Kidney (tissue), 14 donors: Measurements from ENCODE around the gene CADPS2. TPM values are rescaled to one million over a fixed set of nuclear protein-coding genes. Genes with fewer than 3 reads are reported as not detected.

ENCODE experiments used
- DNase-seq, 5 donors: peaks; one replicate each; pipeline ENCODE4 v3.0.0-alpha.2; 2013 to 2020
- FAIRE-seq: peaks from 2 replicates; lab custom pipeline; 2012; peaks lifted over from hg19 to GRCh38; lab: Jason Lieb, UNC
- H3K27ac ChIP-seq, 2 donors: one replicate each; pipeline ENCODE4 v1.7.0; 2013; ENCODE audit warnings: low read depth in 2 of 2, low read length in 2 of 2, inconsistent platforms in 1 of 2
- H3K27me3 ChIP-seq: one replicate; pipeline ENCODE4 v1.7.1; 2013; ENCODE audit warnings: low read length, inconsistent platforms; ENCODE audit not compliant: control insufficient read depth, insufficient read depth
- H3K36me3 ChIP-seq, 3 donors: one replicate each; pipeline versions ENCODE4 v1.7.0 to v1.7.1; 2013; ENCODE audit warnings: low read length in 3 of 3, control low read depth in 1 of 3, inconsistent platforms in 1 of 3; ENCODE audit not compliant: insufficient read depth in 3 of 3, control insufficient read depth in 2 of 3
- H3K4me1 ChIP-seq, 3 donors: one replicate each; pipeline versions ENCODE4 v1.7.0 to v1.7.1; 2013; ENCODE audit warnings: low read length in 3 of 3, inconsistent platforms in 1 of 3, low read depth in 1 of 3; ENCODE audit not compliant: control insufficient read depth in 2 of 3, insufficient read depth in 2 of 3
- H3K4me3 ChIP-seq, 3 donors: one replicate each; pipeline versions ENCODE4 v1.7.0 to v1.8.1; 2013; ENCODE audit warnings: low read length in 3 of 3, control low read depth in 1 of 3, inconsistent platforms in 1 of 3
- H3K9ac ChIP-seq, 3 donors: one replicate each; pipeline versions ENCODE4 v1.7.0 to v1.7.1; 2013; ENCODE audit warnings: low read length in 3 of 3, control low read depth in 1 of 3, inconsistent platforms in 1 of 3
- H3K9me3 ChIP-seq, 3 donors: one replicate each; pipeline versions ENCODE4 v1.7.0 to v1.7.1; 2013; ENCODE audit warnings: low read length in 3 of 3, control low read depth in 1 of 3, inconsistent platforms in 1 of 3; ENCODE audit not compliant: control insufficient read depth in 2 of 3, insufficient read depth in 1 of 3
- intact Hi-C: fragments of 100-400 bp; cut with DNase I; formaldehyde crosslinking; loops from one replicate; pipeline ENCODE4 v1.11.1; 2022
- polyA plus RNA-seq: library from polyadenylated mRNA; stranded (reverse); fragments of 350-450 nt; fragmentation: Illumina TruSeq; extraction: RNeasy Lipid Tissue Mini Kit (QIAGEN cat#74804); gene quantifications from one replicate; pipeline ENCODE4 v1.2.3, GENCODE V29; 2014; ENCODE audit warnings: low read depth, low replicate concordance; ENCODE audit not compliant: insufficient read depth
- total RNA-seq: library from RNA; stranded (reverse); fragmentation: NEBNext Ultra II Directional; extraction: Animal tissue kit (Norgen Biotek cat#: 25700); gene quantifications from one replicate; pipeline ENCODE4 v1.2.1, GENCODE V29; 2021
- TF ChIP-seq, protein P1 (sequence below): IDR thresholded peaks from 3 replicates; pipeline ENCODE4 v1.5.1; 2012; ENCODE audit warnings: mild to moderate bottlenecking, moderate library complexity, borderline replicate concordance; ENCODE audit not compliant: insufficient read depth; ENCODE audit errors: extremely low read depth
- donor health status: control.
- donor health status: control.
- donor health status: control.
- donor health status: control.
- donor health status: control.
- donor health status: DM: yes; HTN: yes; CAD: no.
- donor health status: Normal renal cell carcinoma (clear cell type).

The CADPS2 gene
- total and polyA plus RNA-seq, 2 donors from 2014 or later = 33.0 to 39.9 TPM

DNA sequence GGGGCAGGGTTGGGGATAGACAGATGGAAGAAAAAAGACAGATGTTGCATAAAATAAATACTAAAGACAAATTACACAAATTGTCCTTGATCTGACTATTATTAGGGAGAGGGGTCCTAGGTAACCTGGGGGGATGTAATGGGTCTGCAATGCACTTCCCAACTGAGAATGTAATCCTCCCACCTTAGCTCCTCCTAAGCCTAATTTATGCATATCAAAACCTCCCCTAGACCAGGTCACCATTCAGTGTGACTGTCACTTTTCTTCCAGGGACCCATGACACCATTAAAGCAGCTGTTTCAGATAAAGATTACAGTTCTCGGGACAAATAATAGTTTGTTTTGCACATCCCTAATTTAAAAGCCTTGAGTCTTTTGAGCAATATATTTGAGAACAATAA, 447.8 kb downstream of the CADPS2 start:
- Histone ChIP-seq H3K27me3 (no peaks in the 10 kb centered on the region), H3K4me3 (no peak overlapping the region), H3K9ac (no peak overlapping the region), H3K27ac (no peak overlapping the region), H3K9me3 (no peaks in the 10 kb centered on the region), H3K4me1 (no peaks in the 10 kb centered on the region), H3K36me3 (no peaks in the 10 kb centered on the region)
- DNase-seq (no peak), FAIRE-seq (no peak)
- intact Hi-C loops = no loop called here
- TF ChIP-seq, protein P1, sequence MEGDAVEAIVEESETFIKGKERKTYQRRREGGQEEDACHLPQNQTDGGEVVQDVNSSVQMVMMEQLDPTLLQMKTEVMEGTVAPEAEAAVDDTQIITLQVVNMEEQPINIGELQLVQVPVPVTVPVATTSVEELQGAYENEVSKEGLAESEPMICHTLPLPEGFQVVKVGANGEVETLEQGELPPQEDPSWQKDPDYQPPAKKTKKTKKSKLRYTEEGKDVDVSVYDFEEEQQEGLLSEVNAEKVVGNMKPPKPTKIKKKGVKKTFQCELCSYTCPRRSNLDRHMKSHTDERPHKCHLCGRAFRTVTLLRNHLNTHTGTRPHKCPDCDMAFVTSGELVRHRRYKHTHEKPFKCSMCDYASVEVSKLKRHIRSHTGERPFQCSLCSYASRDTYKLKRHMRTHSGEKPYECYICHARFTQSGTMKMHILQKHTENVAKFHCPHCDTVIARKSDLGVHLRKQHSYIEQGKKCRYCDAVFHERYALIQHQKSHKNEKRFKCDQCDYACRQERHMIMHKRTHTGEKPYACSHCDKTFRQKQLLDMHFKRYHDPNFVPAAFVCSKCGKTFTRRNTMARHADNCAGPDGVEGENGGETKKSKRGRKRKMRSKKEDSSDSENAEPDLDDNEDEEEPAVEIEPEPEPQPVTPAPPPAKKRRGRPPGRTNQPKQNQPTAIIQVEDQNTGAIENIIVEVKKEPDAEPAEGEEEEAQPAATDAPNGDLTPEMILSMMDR = no peak

DNA sequence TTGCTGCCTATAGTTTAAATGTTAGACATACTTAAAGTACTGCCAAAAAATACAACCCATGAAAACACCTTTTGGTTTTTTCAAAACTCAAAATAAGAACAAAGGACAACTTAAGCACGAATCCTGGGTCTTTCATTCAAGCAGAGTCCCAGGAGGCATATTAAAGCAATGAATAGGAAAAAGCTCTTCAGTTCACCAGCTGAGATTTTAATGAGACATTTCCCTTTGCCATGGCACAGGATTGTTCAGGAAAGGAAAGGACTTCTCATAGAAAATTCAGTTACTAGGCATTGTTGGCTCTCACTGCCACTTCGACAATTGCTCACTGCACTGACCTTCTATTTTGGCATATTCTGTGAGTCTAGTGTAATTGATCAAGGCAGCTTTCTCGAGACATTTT, 448.3 kb downstream of the CADPS2 start:
- no peak overlapping the region for H3K9ac ChIP-seq
- DNase-seq (no peak), FAIRE-seq (no peak)
- no peaks in the 10 kb centered on the region for H3K27me3 ChIP-seq
- H3K4me1 ChIP-seq = no peaks in the 10 kb centered on the region
- no peaks in the 10 kb centered on the region for H3K9me3 ChIP-seq
- H3K36me3 ChIP-seq = no peaks in the 10 kb centered on the region
- H3K4me3 ChIP-seq = no peak overlapping the region
- TF ChIP-seq, protein P1 = no peak
- no peak overlapping the region for H3K27ac ChIP-seq
- intact Hi-C loops = no loop called here

DNA sequence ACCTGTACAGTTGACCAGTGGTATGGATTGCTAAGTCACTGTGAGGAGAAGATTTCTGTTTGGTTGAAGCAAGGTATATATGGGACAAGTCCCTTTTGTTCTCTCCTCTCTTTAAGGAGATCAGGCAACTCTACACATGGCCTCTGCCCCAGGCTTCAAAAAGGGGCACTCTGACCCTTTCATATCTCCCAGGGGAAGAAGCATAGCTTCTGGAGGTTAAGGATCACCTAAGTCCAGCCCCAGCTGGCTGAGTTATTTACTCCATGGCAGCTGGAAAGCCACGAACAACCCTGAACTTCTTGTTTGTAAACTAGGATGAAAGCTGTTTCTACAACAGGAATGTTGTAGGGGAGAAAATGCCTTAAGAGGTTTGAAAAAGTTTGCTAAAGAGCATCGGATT, 452.5 kb downstream of the CADPS2 start:
- Histone ChIP-seq H3K4me3 (no peak overlapping the region), H3K9me3 (no peaks in the 10 kb centered on the region), H3K27ac (no peak overlapping the region), H3K9ac (no peak overlapping the region), H3K4me1 (no peaks in the 10 kb centered on the region), H3K36me3 (no peaks in the 10 kb centered on the region), H3K27me3 (no peaks in the 10 kb centered on the region)
- TF ChIP-seq, protein P1 = no peak
- DNase-seq (no peak), FAIRE-seq (no peak)
- intact Hi-C loops = no loop called here

DNA sequence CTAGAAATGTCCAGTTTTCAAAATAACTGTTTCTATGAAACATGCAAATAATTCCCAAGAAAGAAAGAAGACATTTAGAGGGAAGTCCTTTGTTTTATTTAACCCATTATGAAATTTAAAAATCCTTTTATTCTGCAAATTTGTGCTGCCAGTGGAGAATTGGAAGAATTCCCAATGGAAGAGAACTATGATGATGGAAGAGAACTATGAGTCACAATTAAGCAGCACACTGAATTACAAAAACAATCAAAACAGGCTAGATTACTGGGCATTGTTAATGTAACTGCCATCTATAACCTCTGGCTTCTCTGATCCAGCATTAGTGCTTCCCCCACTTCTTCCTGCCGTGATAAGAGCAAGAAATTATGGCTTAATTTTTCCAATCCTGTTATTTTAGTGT, 455.6 kb downstream of the CADPS2 start:
- no peaks in the 10 kb centered on the region for H3K36me3 ChIP-seq
- DNase-seq (no peak), FAIRE-seq (no peak)
- no peaks in the 10 kb centered on the region for H3K9me3 ChIP-seq
- no peaks in the 10 kb centered on the region for H3K27me3 ChIP-seq
- no peak overlapping the region for H3K27ac ChIP-seq
- intact Hi-C loops = no loop called here
- H3K4me1 ChIP-seq = no peaks in the 10 kb centered on the region
- no peak overlapping the region for H3K9ac ChIP-seq
- TF ChIP-seq, protein P1 = no peak
- no peak overlapping the region for H3K4me3 ChIP-seq
